Lower lobe of right lung (tissue), 2 donors: ENCODE data around the gene KIFAP3. TPM values are rescaled to one million over a fixed set of nuclear protein-coding genes. Genes with fewer than 3 reads are reported as not detected.

Experiments
- ATAC-seq, 2 donors: fragments of 200-7000 bp; cut with Tn5 transposase; one replicate each; pipeline ENCODE4 v1.9.1; 2020 to 2022; ENCODE audit warnings: mild to moderate bottlenecking in 2 of 2, moderate library complexity in 2 of 2
- DNase-seq: peaks from one replicate; pipeline ENCODE4 v3.0.0-alpha.2; 2020
- H3K27ac ChIP-seq: fragments of 200-600 bp; one replicate; pipeline ENCODE4 v1.8.0; 2022
- H3K27me3 ChIP-seq: fragments of 200-600 bp; one replicate; pipeline ENCODE4 v1.8.0; 2022; ENCODE audit warnings: low read depth
- H3K36me3 ChIP-seq: fragments of 200-600 bp; one replicate; pipeline ENCODE4 v1.8.0; 2022; ENCODE audit warnings: mild to moderate bottlenecking
- H3K4me1 ChIP-seq: fragments of 200-600 bp; one replicate; pipeline ENCODE4 v1.8.0; 2022
- H3K4me3 ChIP-seq: fragments of 200-600 bp; one replicate; pipeline ENCODE4 v1.8.0; 2022; ENCODE audit warnings: mild to moderate bottlenecking
- H3K9me3 ChIP-seq: fragments of 200-600 bp; one replicate; pipeline ENCODE4 v1.8.0; 2022
- CTCF ChIP-seq: fragments of 200-600 bp; IDR thresholded peaks from one replicate; pipeline ENCODE4 v1.8.0; 2022; ENCODE audit warnings: antibody characterized with exemption, mild to moderate bottlenecking
- intact Hi-C: fragments of 100-400 bp; cut with DNase I; formaldehyde crosslinking; loops from one replicate; pipeline ENCODE4 v1.11.0; 2022
- total RNA-seq: library from RNA; stranded (reverse); fragmentation: NEBNext Ultra II Directional; extraction: Animal tissue kit (Norgen Biotek cat#: 25700); gene quantifications from one replicate; pipeline ENCODE4 v1.2.1, GENCODE V29; 2021
- donor health status: DM: no; HTN: yes; CAD: no; lungs with severe emphysema.

KIFAP3 gene
- total RNA-seq, 1 donor from 2014 or later: 21.4 TPM

GRCh38 chr1:169879034-169879840 lies 195.3 kb downstream of the KIFAP3 start:
- intact Hi-C loops: no loop called here
- Histone ChIP-seq H3K4me3 (no peak overlapping the region), H3K4me1 (no peaks in the 10 kb centered on the region), H3K27me3 (no peaks in the 10 kb centered on the region), H3K9me3 (no peaks in the 10 kb centered on the region), H3K36me3 (peaks cover 51% of the 10 kb centered on the region), H3K27ac (no peak overlapping the region)
- ATAC-seq (no peak), DNase-seq (no peak)
- TF ChIP-seq CTCF: no peak

GRCh38 chr1:169878498-169878897 lies 196.0 kb downstream of the KIFAP3 start:
- intact Hi-C loops: no loop called here
- Histone ChIP-seq H3K27me3 (no peaks in the 10 kb centered on the region), H3K4me1 (no peaks in the 10 kb centered on the region), H3K4me3 (no peak overlapping the region), H3K9me3 (no peaks in the 10 kb centered on the region), H3K36me3 (peaks cover 59% of the 10 kb centered on the region), H3K27ac (no peak overlapping the region)
- DNase-seq (no peak), ATAC-seq (no peak)
- no peak for TF ChIP-seq CTCF

- ATAC-seq: no peak
- DNase-seq: no peak
- no peak for TF ChIP-seq CTCF
- Histone ChIP-seq H3K4me1 (no peaks in the 10 kb centered on the region), H3K27me3 (no peaks in the 10 kb centered on the region), H3K27ac (no peak overlapping the region), H3K36me3 (peaks cover 64% of the 10 kb centered on the region), H3K4me3 (no peak overlapping the region), H3K9me3 (no peaks in the 10 kb centered on the region)
- intact Hi-C loops: no loop called here
Observed at GRCh38 chr1:169877800-169878491, 196.5 kb downstream of the KIFAP3 start.

GRCh38 chr1:169874229-169874628 lies 200.3 kb downstream of the KIFAP3 start:
- intact Hi-C loops: no loop called here
- peaks cover 96% of the 10 kb centered on the region for H3K36me3 ChIP-seq
- no peaks in the 10 kb centered on the region for H3K4me1 ChIP-seq
- DNase-seq: no peak
- no peaks in the 10 kb centered on the region for H3K27me3 ChIP-seq
- no peak overlapping the region for H3K4me3 ChIP-seq
- H3K27ac ChIP-seq: no peak overlapping the region
- TF ChIP-seq CTCF: no peak
- H3K9me3 ChIP-seq: no peaks in the 10 kb centered on the region
- no peak for ATAC-seq

GRCh38 chr1:169873582-169874199 lies 200.8 kb downstream of the KIFAP3 start:
- no peaks in the 10 kb centered on the region for H3K9me3 ChIP-seq
- no peak for DNase-seq
- peaks cover 100% of the 10 kb centered on the region for H3K36me3 ChIP-seq
- H3K27ac ChIP-seq: no peak overlapping the region
- H3K27me3 ChIP-seq: no peaks in the 10 kb centered on the region
- no peak for ATAC-seq
- intact Hi-C loops: no loop called here
- no peak overlapping the region for H3K4me3 ChIP-seq
- TF ChIP-seq CTCF: no peak
- no peaks in the 10 kb centered on the region for H3K4me1 ChIP-seq
